Activated CD8-positive, alpha-beta memory T cell treated with anti-CD3 and anti-CD28 coated beads for 1 hour (primary cell): ENCODE results near the gene ZNF335.

ENCODE experiments used
- DNase-seq, 2 donors: peaks; one replicate each; pipeline ENCODE4 v3.0.0-alpha.2; 2020; ENCODE audit warnings: low read depth in 1 of 2; ENCODE audit errors: extremely low read depth in 1 of 2

Gene ZNF335

DNA sequence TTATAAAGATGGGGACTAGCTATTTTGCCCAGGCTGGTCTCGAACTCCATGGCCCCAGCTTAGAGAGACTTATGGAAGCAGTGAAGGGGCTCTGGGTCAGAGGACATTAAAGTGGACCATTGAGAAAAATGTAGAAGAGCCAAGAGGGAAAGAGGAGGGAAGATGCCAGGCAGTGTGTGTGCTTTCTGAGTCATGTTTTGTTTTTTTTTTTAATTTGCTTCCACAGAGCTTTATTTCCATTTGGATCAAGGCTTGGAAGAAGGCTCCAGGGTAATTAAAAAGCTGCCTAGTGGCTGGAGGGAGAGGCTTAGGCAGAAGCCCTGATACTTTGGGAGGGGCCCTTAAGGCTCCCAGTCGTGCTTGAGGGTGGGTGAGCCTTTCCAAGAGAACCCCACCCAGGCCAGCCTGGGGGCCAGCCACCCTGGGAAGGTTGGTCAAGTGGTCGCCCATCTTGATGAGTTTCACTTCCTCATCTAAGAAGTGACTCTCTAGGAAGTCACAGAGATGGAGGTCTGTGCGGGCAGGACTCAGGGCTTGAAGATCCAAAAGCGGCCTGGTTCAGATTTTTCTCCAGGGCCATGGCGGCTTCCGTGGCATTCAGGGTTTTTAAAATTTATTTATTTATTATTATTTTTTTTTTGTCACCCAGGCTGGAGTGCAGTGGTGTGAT is 3.0 kb upstream of the ZNF335 start:
- DNase-seq: no peak

DNA sequence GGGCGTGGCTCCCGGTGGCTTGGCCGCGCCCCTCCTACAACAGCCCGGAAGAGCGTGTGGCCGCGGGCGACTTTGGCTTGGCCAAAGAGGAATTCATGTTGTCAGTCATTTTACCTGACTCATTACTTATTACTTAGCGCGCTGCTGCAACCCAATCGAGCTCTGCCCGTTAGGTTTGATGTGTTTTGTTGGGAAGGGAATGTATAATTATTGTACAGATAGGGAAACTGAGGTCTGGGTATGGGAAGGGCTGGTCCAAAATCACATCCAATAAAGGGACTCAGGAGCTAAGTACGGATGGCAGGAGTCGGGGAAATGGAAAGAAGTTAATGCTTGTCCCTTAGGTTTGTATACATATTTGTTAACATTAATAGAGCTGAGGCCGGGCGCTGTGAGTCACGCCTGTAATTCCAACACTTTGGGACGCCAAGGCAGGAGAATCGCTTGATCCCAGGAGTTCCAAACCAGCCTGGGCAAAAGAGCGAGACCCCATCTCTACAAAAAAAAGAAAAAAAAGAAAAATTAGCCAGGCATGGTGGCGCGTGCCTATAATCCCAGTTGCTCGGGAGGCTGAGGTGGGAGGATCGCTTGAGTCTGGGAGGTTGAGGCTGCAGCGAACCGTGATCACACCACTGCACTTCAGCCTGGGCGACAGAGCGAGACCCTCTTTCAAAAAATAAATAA is 639 bp upstream of the ZNF335 start:
- DNase-seq: no peak

DNA sequence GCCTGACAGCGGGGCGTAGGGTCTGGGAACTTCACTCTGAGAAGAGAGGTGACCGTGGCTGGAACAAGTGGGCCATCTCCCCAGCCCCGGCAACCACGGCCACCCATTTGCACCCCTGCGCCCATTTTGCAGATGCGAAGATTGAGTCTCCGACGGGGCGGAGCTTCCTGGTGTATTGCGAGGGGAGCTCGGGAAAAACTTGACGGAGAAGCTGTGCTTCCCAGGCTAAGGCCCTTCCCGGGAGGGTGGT is 653 bp downstream of the ZNF335 start:
- no peak for DNase-seq

DNA sequence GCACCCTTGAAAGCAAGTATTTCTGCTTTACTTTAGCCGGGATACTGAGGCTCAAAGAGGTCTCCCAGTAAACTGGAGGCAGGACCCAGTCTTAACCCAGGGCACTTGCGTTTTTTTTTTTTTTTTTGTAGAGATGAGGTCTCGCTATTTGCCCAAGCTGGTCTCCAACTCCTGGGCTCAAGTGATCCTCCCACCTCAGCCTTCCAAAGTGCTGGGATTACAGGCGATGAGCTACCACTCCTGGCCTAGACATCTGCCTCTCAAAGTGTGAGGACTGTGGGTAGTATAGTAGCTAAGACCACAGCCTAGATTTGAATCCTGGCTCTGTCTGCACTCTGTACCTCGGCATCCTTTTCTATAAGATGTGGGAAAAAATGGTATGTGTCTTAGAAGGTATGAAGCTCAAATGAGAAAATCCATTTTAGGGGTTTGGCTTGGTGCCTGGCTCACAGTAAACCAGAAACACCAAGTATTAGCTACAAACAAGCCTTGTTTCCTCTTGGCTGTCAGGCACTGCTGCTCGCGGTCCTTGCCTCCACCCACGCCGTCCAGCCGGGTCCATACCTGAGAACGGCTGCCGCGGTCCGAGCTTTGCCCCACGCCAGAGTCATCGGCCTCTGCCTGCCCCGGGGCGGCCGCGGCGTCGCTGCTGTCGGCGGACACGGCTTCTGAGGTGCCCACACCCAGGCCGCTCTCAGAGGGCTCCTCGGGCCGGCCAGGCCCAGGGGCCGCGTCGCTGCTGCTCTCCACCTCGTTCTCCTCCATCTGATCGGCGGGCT is 1.2 kb downstream of the ZNF335 start:
- no peak for DNase-seq

DNA sequence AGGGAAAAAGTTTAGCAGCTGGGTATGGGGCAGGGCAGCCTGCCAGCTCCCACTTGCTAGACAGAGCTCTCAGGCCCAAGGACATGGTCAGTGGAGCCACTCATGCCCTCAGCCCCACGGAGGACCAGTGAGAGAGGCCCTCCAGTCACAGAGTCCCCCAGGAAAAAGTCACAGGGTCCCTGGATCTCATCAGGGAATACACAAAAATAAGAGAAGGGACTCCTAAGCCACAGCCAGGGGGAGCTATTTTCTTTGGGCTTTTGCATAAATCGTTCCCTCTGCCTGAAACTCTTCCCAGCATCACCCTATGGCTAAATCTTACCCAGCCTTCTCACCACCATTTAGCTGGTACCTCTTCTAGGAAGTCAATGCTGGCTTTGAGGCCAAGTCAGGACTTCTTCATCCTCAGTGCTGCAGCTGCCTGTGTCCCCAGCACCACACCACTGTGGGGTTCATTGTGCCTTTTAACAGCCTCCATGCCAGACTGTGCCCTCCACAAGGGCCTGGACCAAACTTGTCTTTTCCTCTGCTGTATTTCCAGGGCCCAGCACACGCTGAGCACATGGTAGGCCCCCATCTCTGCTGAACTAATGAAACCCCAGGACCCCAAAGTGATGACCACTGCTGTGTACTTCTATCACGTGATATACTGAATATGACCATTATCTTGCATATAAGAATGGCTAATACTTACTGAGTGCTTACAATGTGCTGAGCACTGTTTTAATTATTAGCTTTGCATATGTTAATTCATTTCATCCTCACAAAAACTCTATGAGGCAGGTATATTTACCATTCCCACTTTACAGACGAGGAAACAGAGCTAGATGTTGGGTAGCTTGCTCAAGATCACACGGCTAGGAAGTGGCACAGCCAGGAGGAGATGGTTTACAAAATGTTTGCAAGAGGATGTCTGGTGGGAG is 2.0 kb downstream of the ZNF335 start:
- DNase-seq: no peak

DNA sequence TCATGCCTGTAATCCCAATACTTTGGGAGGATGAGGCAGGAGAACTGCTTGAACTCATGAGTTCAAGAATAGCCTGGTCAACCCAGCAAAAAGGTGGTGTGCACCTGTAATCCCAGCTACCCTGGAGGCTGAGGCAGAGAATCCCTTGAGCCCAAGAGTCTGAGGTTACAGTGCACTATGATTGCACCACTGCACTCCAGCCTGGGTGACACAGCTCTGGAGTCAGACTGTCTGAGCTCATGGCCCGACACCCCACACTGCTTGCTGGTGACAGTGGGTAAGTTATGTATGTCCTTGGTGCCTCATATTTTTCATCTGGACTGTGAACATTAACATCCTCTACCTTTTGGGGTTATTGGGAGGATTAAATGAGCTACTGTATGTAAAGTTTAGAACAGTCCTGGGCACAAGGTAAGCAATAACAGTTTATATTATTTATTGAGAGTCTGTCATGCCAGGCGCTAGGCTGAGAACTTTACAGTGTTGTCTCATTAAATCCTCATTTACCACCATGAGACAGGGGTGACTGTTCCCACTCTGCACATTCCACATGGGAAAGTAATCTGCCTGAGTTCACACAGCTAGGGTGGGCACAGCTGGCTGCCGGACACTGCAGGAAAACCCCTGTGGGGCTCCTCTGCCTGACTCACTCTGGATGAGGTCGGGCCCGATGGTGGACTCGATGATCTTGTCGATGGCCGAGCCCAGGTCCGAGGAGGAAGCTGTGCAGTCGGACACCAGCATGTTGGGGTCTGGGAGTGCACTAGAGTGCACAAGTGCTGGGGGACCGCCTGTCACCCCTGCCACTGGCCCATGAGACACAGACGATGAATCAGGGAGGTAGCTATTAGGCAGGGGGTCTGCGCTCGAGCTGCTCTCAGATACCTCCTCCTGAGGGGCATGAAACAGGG is 2.9 kb downstream of the ZNF335 start:
- DNase-seq: no peak

DNA sequence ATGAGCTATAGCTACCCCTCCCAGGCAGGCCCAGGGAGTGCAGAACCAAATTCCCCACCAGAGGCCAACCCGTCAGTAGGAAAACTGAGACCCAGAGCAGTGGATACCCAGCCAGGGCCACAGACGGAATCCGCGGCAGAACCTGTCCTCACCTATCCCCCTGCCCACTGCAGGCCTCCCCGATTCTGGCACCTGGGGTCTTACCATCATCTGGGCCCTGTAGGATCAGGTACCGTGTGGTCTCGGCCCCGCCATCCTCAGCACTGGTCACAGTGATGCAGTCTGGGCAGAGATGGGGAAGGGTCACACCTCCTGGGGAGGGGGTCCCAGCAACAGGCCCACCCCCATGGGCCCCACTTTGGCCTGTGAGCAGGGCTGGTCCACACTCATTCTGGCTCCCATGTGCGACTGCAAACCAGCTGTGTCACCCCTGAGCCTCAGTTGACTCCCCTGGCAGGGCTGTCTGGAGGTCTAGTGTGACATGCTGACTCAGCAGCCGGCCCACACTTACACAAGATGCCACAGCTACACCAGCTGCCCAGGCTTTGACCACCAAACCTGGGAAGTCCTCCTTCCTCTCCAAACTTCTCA is 3.8 kb downstream of the ZNF335 start:
- no peak for DNase-seq

DNA sequence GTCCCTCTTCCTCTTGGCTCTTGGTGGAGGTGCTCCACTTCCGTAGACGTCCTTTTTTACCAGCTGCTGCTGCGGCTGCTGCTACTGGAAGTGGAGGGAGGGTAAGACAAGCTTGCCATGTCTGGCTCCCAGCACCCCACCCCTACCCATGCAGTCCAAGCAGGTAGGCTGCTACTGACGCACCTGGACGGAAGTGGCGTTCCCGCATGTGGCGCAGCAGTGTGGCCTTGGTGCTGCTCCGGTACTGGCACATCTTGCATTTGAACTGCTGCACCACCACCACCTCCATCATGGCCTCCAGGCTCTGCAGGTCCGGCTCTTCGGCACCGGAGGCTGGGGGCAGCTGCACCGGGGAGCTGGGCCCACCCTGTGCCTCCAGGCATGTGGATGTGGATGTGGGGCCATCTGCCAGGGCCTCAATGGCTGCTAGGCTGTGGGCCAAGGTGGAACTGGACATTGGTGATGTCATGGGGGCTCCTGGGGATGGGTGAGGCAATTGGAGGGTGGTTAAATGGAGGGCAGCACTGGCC is 4.4 kb downstream of the ZNF335 start:
- no peak for DNase-seq

DNA sequence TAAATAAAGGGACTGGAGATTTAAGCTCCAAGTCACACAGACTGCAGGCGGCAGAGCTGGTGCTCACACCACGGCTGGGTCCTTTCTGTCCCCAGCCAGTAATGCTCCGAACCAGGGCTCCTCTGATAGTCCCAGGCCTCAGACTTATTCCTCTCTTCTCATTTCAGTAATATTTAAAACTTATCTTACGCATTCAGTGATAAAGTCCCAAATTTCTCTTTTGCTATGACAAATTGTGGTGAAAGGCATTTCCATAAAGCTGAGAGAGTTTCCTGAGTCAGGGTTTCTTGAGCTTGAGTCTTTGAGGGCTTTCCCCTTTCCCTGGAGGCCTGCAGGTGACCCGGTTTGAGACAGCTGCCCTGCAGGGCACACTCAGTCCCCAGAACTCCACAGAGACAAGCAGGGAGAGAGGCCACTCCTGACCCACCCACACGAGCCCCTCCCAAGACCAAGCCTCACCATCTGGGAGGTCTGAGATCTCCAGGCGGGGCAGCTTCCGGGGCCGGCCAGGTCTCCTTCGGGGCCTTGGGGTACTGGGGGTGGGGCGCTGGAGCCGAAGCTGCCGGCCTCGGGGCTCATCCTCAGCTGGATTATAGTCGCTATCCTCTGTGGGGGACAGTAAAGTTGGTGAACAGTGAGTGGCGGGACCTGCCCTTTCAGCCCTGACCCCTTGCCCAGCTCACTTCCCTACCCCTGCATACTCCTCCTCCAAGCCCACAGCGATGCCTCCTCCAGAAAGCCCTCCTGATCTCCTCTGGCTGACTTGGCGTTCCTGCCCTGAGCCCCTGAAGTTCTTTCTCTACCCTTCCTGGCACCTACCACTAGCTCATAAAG is 6.6 kb downstream of the ZNF335 start:
- DNase-seq: no peak

DNA sequence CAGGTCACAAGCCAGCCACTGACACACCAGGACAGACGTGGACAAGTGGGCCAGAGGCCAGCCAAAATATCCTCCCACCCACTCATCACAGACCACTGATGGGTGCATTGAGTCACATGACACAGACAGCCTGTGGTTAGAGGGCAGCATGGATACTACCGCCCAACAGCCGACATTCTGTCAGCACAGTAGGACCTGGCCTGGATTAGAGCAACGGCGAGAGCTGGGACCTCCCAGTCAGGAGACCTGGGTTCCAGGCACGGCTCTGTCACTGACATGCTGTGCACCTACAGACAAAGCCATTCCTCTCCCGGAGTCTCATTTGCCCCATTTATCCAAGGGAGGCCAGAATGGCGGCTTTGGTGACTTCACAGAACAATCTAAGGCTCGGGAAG is 8.0 kb downstream of the ZNF335 start:
- no peak for DNase-seq

DNA sequence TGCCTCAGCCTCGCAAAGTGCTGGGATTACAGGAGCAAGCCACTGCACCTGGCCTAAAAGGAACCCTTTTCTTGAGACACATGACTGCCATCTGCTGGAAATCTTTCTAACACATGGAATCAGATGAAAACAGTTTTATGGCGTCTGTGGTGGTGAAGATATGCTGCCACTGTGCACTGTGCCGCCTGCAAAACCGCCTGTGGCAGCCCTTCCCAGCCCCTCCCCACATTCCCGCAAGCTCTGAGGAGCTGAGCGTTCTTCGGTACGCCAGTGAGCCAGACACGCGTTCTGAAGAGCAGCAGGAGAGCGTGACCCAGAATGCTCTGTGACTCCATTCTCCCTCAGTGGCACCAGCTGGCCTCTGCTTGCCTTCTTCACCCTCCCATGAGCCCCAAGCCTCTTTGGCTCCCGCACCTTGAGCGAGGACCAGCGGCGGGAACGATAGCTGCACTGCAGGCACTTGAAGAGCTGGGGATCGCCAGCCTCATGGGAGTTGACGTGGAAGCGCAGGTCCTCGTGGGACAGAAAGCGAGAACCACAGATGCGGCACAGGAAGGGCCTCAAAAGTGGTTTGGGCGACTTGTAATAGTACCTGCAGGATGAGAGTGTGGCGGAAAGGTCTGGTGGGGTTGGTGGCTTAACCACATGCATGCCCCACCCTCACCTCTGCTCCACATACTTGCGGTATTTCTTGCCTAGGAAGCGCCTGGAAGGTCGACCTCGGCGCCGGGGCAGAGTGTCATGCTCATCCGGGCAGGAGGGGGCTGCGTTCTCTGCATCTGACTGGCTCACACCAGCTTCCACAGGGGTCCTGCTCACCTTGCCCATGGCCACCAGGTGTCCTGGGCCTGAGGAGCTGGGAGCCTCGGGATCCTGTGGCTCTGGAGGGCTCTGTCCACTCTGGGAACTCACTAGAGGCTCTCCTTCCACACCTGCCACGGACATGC is 8.7 kb downstream of the ZNF335 start:
- DNase-seq: no peak

DNA sequence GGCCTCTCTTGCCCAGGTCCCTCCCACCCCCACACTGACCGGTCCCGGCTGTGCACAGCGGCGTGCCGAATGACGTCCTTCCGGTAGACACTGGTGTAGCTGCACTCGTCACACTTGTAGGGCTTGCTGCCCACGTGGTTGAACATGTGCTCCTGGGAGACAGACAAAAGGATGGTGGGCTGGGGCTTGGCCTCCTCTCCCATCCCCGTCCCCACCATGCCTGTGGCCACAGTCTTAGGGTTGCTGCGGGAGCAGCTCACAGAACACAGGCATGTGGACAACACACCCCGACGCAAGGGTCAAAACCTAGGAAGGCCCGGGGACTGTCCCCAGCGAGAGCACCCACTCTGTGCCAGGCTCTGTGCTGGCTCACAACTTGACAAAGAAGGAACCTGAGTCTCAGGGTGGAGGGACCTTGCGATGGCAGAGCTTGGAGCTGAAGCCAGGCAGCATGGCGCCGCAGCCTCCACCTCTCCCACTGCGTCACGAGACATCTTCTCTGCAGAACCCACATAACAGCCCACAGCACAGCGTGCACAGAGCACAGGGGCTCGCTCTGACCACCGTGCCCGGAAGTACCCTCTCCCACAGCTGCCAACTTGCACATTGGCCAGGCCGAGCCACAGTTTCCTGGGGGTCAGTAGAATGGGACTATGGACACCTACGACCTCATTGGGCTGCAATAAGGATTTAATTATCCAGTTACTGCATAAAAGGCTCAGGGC is 9.8 kb downstream of the ZNF335 start:
- no peak for DNase-seq

DNA sequence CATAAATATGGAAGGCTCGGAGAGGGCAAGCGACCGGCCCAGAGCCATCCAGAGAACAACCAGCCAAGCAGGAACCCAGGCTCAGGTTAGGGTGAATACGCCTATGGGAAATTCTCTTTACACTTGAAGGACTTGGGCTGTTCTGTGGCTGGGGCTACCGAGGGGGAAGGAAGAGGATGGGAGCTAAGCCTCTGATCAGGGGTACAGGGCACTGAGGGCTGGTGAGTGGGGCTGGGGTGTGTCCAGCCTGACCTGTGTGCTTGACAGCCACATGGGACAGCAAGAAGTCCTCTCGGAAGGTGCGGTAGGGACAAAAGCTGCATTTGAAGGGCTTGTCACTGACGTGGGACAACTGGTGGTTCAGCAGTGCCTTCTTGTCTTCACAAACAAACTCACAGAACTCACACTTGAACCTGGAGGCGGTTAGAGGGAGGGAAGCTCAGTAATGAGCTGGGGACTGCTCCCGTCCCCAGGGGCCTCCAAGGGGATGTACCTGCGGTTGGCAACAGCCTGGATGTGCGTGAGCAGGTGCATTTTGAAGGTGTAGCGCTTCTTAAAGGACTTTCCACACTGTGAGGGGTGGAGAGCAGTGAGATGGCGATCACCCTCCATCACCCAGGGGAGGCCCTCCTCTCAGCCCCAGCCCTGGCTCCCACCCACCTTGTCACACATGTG is 11.9 kb downstream of the ZNF335 start:
- no peak for DNase-seq

DNA sequence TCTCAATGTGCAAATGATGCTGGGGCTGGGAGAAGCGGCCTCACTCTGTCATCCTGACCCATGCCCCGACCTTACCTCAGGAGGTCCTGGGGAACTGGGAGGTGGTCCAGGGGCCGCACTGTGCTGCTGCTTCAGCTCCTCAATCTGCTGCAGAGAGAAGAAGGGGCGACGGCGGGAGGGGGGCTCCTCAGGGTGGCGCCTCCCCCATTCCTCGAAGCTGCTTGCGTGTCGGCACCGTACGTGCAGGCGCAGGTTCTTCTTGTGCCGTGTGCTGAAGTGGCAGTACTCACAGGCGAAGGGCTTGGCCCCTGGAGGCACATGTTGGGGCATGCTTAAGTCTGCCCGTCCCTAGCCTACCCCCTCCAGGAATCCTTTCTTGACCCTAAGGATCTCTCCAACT is 12.9 kb downstream of the ZNF335 start:
- no peak for DNase-seq

DNA sequence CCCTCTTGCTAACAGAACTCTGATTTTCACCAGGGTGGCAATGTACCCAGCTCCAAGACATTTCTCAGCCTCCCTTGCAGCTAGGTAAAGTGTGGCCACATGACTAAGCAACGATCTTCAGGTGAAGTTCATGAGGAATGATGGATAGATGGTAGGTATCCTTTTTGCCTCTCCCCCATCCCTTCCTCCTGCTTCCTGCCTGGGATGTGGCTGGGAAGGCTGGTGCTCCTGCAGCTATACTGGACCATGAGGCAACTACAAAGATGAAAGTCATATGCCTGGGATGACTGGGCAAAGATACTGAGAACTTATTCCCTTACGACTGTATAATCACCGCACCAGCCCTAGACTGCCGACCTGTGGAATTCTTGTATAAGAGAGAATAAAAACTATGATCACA is 13.4 kb downstream of the ZNF335 start:
- no peak for DNase-seq
